Astrocyte of the spinal cord (primary cell): Measurements from ENCODE around the gene PSKH1.

Source experiments
- DNase-seq: peaks from one replicate; pipeline ENCODE4 v3.0.0; 2011; ENCODE audit warnings: low read depth, low spot score
- H3K4me3 ChIP-seq: 2 replicates; pipeline ENCODE4 v1.5.1; 2011; ENCODE audit warnings: low read depth, mild to moderate bottlenecking, low read length, moderate library complexity
- CTCF ChIP-seq: IDR thresholded peaks from 2 replicates; pipeline ENCODE4 v1.5.1; 2012; ENCODE audit warnings: low read depth, mild to moderate bottlenecking, low read length, inconsistent platforms
- in situ Hi-C: cut with HindIII; loops from 2 replicates; pipeline ENCODE4 v1.10.0; 2017; ENCODE audit warnings: low sequenced_read_pairs

PSKH1 gene

GRCh38 chr16:67963662-67964321 lies 70.7 kb downstream of the PSKH1 start:
- no peak overlapping the region for H3K4me3 ChIP-seq
- no peak for TF ChIP-seq CTCF
- no peak for DNase-seq
- in situ Hi-C loops = no loop called here

GRCh38 chr16:67964477-67965131 lies 71.5 kb downstream of the PSKH1 start:
- no peak overlapping the region for H3K4me3 ChIP-seq
- no peak for DNase-seq
- in situ Hi-C loops = no loop called here
- no peak for TF ChIP-seq CTCF

- in situ Hi-C loops = no loop called here
- TF ChIP-seq CTCF = no peak
- DNase-seq = no peak
- peak overlapping the region; percentile 92 for H3K4me3 ChIP-seq
These were observed 72.9 kb downstream of the PSKH1 start for GRCh38 chr16:67965668-67966548.

GRCh38 chr16:67966549-67967182 lies 73.6 kb downstream of the PSKH1 start:
- no peak for DNase-seq
- in situ Hi-C loops = no loop called here
- TF ChIP-seq CTCF = no peak
- H3K4me3 ChIP-seq = peak overlapping the region; percentile 92

- DNase-seq = no peak
- TF ChIP-seq CTCF = no peak
- peak overlapping the region; percentile 92 for H3K4me3 ChIP-seq
- in situ Hi-C loops = no loop called here
These were observed 74.3 kb downstream of the PSKH1 start for GRCh38 chr16:67967183-67967957.
